K562 (cell line): Measurements from ENCODE around the gene CHN1. TPM values are rescaled to one million over a fixed set of nuclear protein-coding genes. Genes with fewer than 3 reads are reported as not detected.

Source experiments
- ATAC-seq: fragments of 200-7000 bp; cut with Tn5 transposase; 3 replicates; pipeline ENCODE4 v1.9.1; 2020; ENCODE audit warnings: moderate library complexity
- BruUV-seq: library from RNA; stranded (reverse); fragments of 400-500 nt; replicated peaks from 2 replicates; lab custom pipeline; 2021; lab: Mats Ljungman, UMichigan
- CTCF ChIA-PET: fragments of 300-600 bp; formaldehyde crosslinking; extraction: SDS; loops from one replicate; lab custom pipeline; 2021; ENCODE audit warnings: low intra/inter-chr PET ratio; lab: Yijun Ruan, JAX
- POLR2A ChIA-PET: fragments of 300-600, 350-650 bp; sonication (Branson Sonifier 250); formaldehyde crosslinking; extraction: SDS; loops from one replicate; lab custom pipeline; 2021; ENCODE audit warnings: antibody characterized with exemption, inconsistent platforms; lab: Yijun Ruan, JAX
- DNase-seq, 4 experiments: peaks; one replicate each; pipeline versions ENCODE4 v3.0.0 to v3.0.0-alpha.2; 2011 to 2018; ENCODE audit warnings: low spot score in 3 of 4, mixed read lengths in 3 of 4; ENCODE audit errors: extremely low read depth in 1 of 4
- FAIRE-seq: peaks from 2 replicates; lab custom pipeline; 2011; peaks lifted over from hg19 to GRCh38; lab: Jason Lieb, UNC
- H2AFZ ChIP-seq: 2 replicates; pipeline ENCODE4 v1.6.0; 2011; ENCODE audit warnings: low read depth, low read length, control low read depth, inconsistent platforms
- H3K27ac ChIP-seq: fragments of 200-600 bp; 3 replicates; pipeline ENCODE4 v1.8.0; 2011; ENCODE audit warnings: low read depth, mild to moderate bottlenecking, control low read depth, inconsistent platforms, low read length, moderate library complexity, mixed read lengths; ENCODE audit errors: extremely low read depth
- H3K27me3 ChIP-seq, 2 experiments: fragments of 300-600 bp in 1 of 2; 2 replicates in 1 of 2; 3 replicates in 1 of 2; pipeline versions ENCODE4 v1.6.0 to v1.8.0; 2011; ENCODE audit warnings: inconsistent platforms in 2 of 2, low read length in 2 of 2, mild to moderate bottlenecking in 1 of 2, mixed read lengths in 1 of 2, moderate library complexity in 1 of 2; ENCODE audit not compliant: control insufficient read depth in 2 of 2, insufficient read depth in 2 of 2
- H3K36me3 ChIP-seq: fragments of 300-600 bp; 3 replicates; pipeline ENCODE4 v1.8.0; 2011; ENCODE audit warnings: mild to moderate bottlenecking, low read length, inconsistent platforms; ENCODE audit not compliant: control insufficient read depth, insufficient read depth
- H3K4me1 ChIP-seq, 2 experiments: fragments of 200-600 bp in 1 of 2; replicated peaks in 1 of 2; 2 replicates in 1 of 2; 3 replicates in 1 of 2; pipeline versions ENCODE4 v1.5.1 to v1.8.0; 2011; ENCODE audit warnings: inconsistent platforms in 2 of 2, low read length in 2 of 2, mild to moderate bottlenecking in 1 of 2, mixed read lengths in 1 of 2, moderate library complexity in 1 of 2; ENCODE audit not compliant: control insufficient read depth in 2 of 2, insufficient read depth in 2 of 2
- H3K4me2 ChIP-seq: 2 replicates; pipeline ENCODE4 v1.6.1; 2011; ENCODE audit warnings: low read length, control low read depth, inconsistent platforms, mixed read lengths; ENCODE audit not compliant: insufficient read depth
- H3K4me3 ChIP-seq: fragments of 200-600 bp; sonication (generic), shearing (Covaris generic); 2 replicates; pipeline ENCODE4 v1.5.1; 2016; ENCODE audit warnings: control low read depth, inconsistent platforms
- H3K79me2 ChIP-seq: fragments of 200-600 bp; 3 replicates; pipeline ENCODE4 v1.8.0; 2011; ENCODE audit warnings: low read length, inconsistent platforms; ENCODE audit not compliant: control insufficient read depth, insufficient read depth
- H3K9ac ChIP-seq, 2 experiments: 2 replicates each; pipeline versions ENCODE4 v1.6.0 to v1.6.1; 2011; ENCODE audit warnings: low read depth in 2 of 2, low read length in 2 of 2, control low read depth in 1 of 2, inconsistent platforms in 1 of 2, mild to moderate bottlenecking in 1 of 2, mixed read lengths in 1 of 2; ENCODE audit not compliant: insufficient read depth in 1 of 2
- H3K9me1 ChIP-seq: one replicate; pipeline ENCODE4 v1.6.0; 2011; ENCODE audit warnings: inconsistent platforms, mild to moderate bottlenecking, low read length, moderate library complexity; ENCODE audit not compliant: control insufficient read depth, insufficient read depth
- H3K9me3 ChIP-seq: replicated peaks from 2 replicates; pipeline ENCODE4 v1.5.1; 2011; ENCODE audit warnings: low read depth, low read length, inconsistent platforms; ENCODE audit not compliant: control insufficient read depth, insufficient read depth
- H4K20me1 ChIP-seq: replicated peaks from 2 replicates; pipeline ENCODE4 v1.6.1; 2011; ENCODE audit warnings: low read length, inconsistent platforms, mixed read lengths; ENCODE audit not compliant: control insufficient read depth, insufficient read depth
- EWSR1 ChIP-seq: fragments of 450-650 bp; IDR thresholded peaks from 2 replicates; pipeline ENCODE4 v1.6.1; 2018; ENCODE audit warnings: borderline replicate concordance, mild to moderate bottlenecking, low read depth, moderate library complexity; ENCODE audit not compliant: partially characterized antibody
- HOMEZ ChIP-seq: fragments of 250-450 bp; sonication (Bioruptor Pico); IDR thresholded peaks from 2 replicates; pipeline ENCODE4 v1.4.0; 2020; ENCODE audit warnings: mild to moderate bottlenecking, moderate library complexity
- NR2F6 ChIP-seq: fragments of 450-650 bp; formaldehyde crosslinking; IDR thresholded peaks from 2 replicates; pipeline ENCODE4 v1.4.0; 2020; ENCODE audit warnings: mild to moderate bottlenecking
- PCBP1 ChIP-seq: fragments of 200-400 bp; formaldehyde crosslinking; IDR thresholded peaks from 2 replicates; pipeline ENCODE4 v1.6.1; 2018; ENCODE audit warnings: mild to moderate bottlenecking, low read depth, low read length; ENCODE audit not compliant: poor library complexity, severe bottlenecking
- RBBP5 ChIP-seq: fragments of 200-600 bp; sonication (generic); IDR thresholded peaks from 2 replicates; pipeline ENCODE4 v1.6.1; 2012; ENCODE audit warnings: borderline replicate concordance, mild to moderate bottlenecking, low read length, control low read depth, inconsistent platforms; ENCODE audit not compliant: insufficient read depth, poor library complexity, severe bottlenecking
- TCF7 ChIP-seq: sonication (generic); IDR thresholded peaks from 2 replicates; pipeline ENCODE4 v1.6.1; 2016; ENCODE audit warnings: antibody characterized with exemption, borderline replicate concordance
- ZNF431 ChIP-seq: sonication (generic); formaldehyde crosslinking; IDR thresholded peaks from 2 replicates; pipeline ENCODE4 v1.8.0; 2022; ENCODE audit warnings: mild to moderate bottlenecking, missing genetic modification reagents
- WGBS: fragments of 100-300 bp; shearing (Covaris generic); methylation state at CpG from one replicate; pipeline ENCODE4 v1.1.6; 2016; ENCODE audit warnings: low coverage, mixed read lengths; ENCODE audit not compliant: insufficient coverage; ENCODE audit errors: missing lambda C conversion rate; 5-methylcytosine and 5-hydroxymethylcytosine counted together
- in situ Hi-C: fragments of 300-500 bp; cut with MboI; formaldehyde crosslinking; loops from 4 replicates; pipeline ENCODE4 v1.15.0; 2018; ENCODE audit warnings: inconsistent platforms, mixed read lengths
- intact Hi-C: fragments of 100-400 bp; cut with micrococcal nuclease; formaldehyde crosslinking; loops from 2 replicates; pipeline ENCODE4 v1.14.2; 2022
- polyA plus RNA-seq, 8 experiments: library from polyadenylated mRNA; depleted of rRNA in 4 of 8; stranded (reverse) in 5 of 8; unstranded in 3 of 8; fragments of >200 nt; fragmentation: Nextera tagmentation in 2 of 8; fragmentation: Illumina TruSeq in 1 of 8; extraction: Ambion mirVana in 2 of 8; extraction: Trizol in 1 of 8; gene quantifications; 2 replicates each; pipeline versions ENCODE4 v1.2.1 to v1.2.3, GENCODE V29; 2011 to 2014; ENCODE audit warnings: inconsistent platforms in 1 of 8, missing spikeins in 1 of 8
- total RNA-seq, 7 experiments: library from RNA; depleted of rRNA in 6 of 7; stranded (reverse); fragments of >200 nt in 6 of 7; fragmentation: Illumina TruSeq in 2 of 7; extraction: Trizol in 2 of 7; gene quantifications; 2 replicates each; pipeline versions ENCODE4 v1.2.1 to v1.2.3, GENCODE V29; 2011 to 2021; ENCODE audit warnings: low replicate concordance in 1 of 7

The CHN1 gene
- total and polyA plus RNA-seq, 9 of the 15 experiments (the other 6 are each of a cell fraction or from before 2014, with no cell fraction given), result 0.17 to 2.0 (median 0.87) TPM

GRCh38 chr2:174979996-174980395 lies 25.2 kb downstream of the CHN1 start:
- no peak overlapping the region for H3K9ac ChIP-seq
- in situ Hi-C loops (loop anchor here (10.0 kb wide), 1 partner anchor 205 kb away; no protein-coding TSS in a partner anchor), intact Hi-C loops (loop anchor here (10.0 kb wide), 1 partner anchor 515 kb away; no protein-coding TSS in a partner anchor)
- ChIA-PET POLR2A (no interaction called here), CTCF (no interaction called here)
- no peaks in the 10 kb centered on the region for H4K20me1 ChIP-seq
- no peak overlapping the region for H2AFZ ChIP-seq
- H3K27ac ChIP-seq, result no peak overlapping the region
- no peak for DNase-seq
- H3K9me3 ChIP-seq, result no peaks in the 10 kb centered on the region
- H3K9me1 ChIP-seq, result no peaks in the 10 kb centered on the region
- WGBS, result 0% methylated on average over 1 of the region's 1 CpG
- no peak for TF ChIP-seq ZNF431 (CRISPR knock-in tag)
- no peak for TF ChIP-seq HOMEZ (CRISPR knock-in tag)
- TF ChIP-seq EWSR1, result no peak
- TF ChIP-seq NR2F6 (CRISPR knock-in tag), result no peak
- TF ChIP-seq RBBP5, result no peak
- no peak for TF ChIP-seq PCBP1
- TF ChIP-seq TCF7, result no peak
- H3K27me3 ChIP-seq, result no peaks in the 10 kb centered on the region
- H3K4me1 ChIP-seq, result no peaks in the 10 kb centered on the region
- H3K79me2 ChIP-seq, result no peaks in the 10 kb centered on the region
- BruUV-seq, result no TSS peak
- no peaks in the 10 kb centered on the region for H3K36me3 ChIP-seq
- no peak overlapping the region for H3K4me2 ChIP-seq
- ATAC-seq, result no peak
- no peak overlapping the region for H3K4me3 ChIP-seq
- FAIRE-seq, result no peak
